Activated CD4-positive, CD25-positive, alpha-beta regulatory T cell treated with anti-CD3 and anti-CD28 coated beads, Interleukin-2, amount 50 U/mL, for 24 hours (primary cell): ENCODE data around the gene BTN3A1.
"Not testable (repeated sequence)": the region's sequence is repeated elsewhere in the genome, so short reads cannot be mapped to it uniquely, and the experiment has no call there.

Source experiments
- ATAC-seq, 2 donors: fragments of 150-1000 bp; cut with Tn5 transposase; one replicate each; pipeline ENCODE4 v1.10.0; 2021; ENCODE audit warnings: mild to moderate bottlenecking in 1 of 2, moderate library complexity in 1 of 2

Gene BTN3A1

GRCh38 chr6:26415036-26415614 lies 13.1 kb downstream of the BTN3A1 start:
- ATAC-seq = no peak

- ATAC-seq = no peak
These were observed 13.7 kb downstream of the BTN3A1 start for GRCh38 chr6:26415791-26416190.

- ATAC-seq = no peak
These were observed 14.2 kb downstream of the BTN3A1 start for GRCh38 chr6:26416288-26416687.

- not testable (repeated sequence) for ATAC-seq
These were observed 16.0 kb downstream of the BTN3A1 start for GRCh38 chr6:26418077-26418476.

GRCh38 chr6:26418795-26419194 lies 16.7 kb downstream of the BTN3A1 start:
- not testable (repeated sequence) for ATAC-seq

DNA sequence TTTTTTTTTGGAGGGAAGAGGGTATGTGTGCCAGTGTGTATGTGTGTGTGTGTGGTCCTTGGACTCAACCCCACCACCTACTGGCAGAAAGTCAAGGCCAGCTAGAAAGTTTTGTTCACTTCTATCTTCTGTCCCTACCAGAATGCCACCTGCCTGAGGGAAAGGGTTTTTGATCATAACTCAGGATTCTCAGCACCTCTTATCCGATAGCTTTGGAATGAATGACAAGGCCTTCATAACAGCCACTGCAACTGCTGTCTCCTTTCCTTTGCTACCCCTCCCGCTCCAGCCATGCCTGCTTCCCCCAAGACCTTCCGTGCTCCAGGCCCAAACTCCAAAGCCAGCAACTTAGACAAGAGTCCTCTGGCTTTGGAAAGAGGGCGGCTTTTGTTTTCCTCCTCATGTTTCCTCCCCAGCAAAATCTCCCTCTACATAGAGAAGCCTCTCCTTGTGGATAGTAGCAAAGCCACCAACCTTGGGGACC lies 18.7 kb downstream of the BTN3A1 start:
- peak; percentile 36 to 45 for ATAC-seq

GRCh38 chr6:26421259-26422144 lies 19.4 kb downstream of the BTN3A1 start:
- peak; percentile 97 for ATAC-seq

GRCh38 chr6:26422329-26422728 lies 20.3 kb downstream of the BTN3A1 start:
- ATAC-seq = no peak

- no peak for ATAC-seq
These were observed 24.8 kb downstream of the BTN3A1 start for GRCh38 chr6:26426691-26427450.

DNA sequence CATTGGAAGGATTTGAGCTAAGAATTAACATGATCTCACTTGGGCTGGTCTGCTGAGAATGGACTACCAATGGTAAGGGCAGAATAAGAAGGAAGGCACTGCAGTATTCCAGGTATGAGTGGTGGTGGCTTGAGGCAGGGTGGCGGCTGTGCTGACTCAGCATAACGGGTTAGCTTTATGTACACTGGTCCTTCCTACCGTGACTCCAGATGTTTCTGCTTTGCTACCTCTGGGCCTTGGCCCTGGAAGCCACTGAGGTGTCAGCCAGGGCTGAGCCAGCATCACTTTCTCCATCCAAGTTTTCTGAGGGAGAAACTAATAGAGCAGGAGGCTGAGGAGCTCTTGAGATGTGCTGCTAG lies 25.4 kb downstream of the BTN3A1 start:
- ATAC-seq = no peak

GRCh38 chr6:26428206-26428605 lies 26.1 kb downstream of the BTN3A1 start:
- ATAC-seq = no peak

GRCh38 chr6:26430787-26431186 lies 28.7 kb downstream of the BTN3A1 start:
- ATAC-seq = no peak

GRCh38 chr6:26431258-26432172 lies 29.4 kb downstream of the BTN3A1 start:
- no peak for ATAC-seq

GRCh38 chr6:26432627-26433201 lies 30.6 kb downstream of the BTN3A1 start:
- no peak for ATAC-seq

- ATAC-seq = not testable (repeated sequence)
These were observed 31.6 kb downstream of the BTN3A1 start for GRCh38 chr6:26433680-26434079.

- ATAC-seq = no peak
These were observed 33.9 kb downstream of the BTN3A1 start for GRCh38 chr6:26436018-26436417.

DNA sequence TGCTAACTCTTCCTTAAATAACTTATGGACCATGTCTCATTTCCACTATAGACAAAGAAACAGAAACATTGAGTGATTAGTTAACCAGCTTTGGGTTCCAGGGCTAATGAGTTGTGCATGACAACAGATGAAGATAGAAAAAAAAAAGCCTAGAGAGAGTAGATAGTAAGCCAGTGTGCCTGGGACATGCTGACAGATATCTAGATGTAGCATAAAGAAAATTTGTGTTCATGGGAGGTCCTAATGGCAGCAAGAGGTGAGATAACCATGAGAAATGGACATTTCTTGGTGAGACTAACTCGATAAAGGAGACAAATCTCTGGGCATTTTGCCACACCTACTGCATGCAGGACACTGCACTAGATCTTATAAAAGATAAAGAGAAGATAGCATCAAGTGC lies 35.5 kb downstream of the BTN3A1 start:
- ATAC-seq = no peak

DNA sequence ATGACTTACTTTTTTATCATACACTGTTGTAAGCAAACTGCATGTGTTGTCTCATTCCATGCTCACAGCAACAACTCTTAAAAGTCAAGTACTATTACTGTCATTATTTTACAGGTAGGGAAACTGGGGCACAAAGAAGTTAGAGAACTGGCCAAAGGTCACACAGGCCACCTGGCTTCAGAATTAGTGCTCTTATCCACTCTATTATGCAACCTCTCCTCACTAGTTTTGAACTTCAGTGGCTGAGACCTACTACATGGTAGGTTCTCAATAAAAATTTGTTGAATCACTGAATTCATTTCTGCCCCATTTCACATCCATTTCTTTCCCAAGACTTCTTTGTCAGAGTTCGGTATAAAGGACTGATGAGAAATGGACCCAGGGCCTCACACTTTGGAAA lies 35.9 kb downstream of the BTN3A1 start:
- no peak for ATAC-seq

DNA sequence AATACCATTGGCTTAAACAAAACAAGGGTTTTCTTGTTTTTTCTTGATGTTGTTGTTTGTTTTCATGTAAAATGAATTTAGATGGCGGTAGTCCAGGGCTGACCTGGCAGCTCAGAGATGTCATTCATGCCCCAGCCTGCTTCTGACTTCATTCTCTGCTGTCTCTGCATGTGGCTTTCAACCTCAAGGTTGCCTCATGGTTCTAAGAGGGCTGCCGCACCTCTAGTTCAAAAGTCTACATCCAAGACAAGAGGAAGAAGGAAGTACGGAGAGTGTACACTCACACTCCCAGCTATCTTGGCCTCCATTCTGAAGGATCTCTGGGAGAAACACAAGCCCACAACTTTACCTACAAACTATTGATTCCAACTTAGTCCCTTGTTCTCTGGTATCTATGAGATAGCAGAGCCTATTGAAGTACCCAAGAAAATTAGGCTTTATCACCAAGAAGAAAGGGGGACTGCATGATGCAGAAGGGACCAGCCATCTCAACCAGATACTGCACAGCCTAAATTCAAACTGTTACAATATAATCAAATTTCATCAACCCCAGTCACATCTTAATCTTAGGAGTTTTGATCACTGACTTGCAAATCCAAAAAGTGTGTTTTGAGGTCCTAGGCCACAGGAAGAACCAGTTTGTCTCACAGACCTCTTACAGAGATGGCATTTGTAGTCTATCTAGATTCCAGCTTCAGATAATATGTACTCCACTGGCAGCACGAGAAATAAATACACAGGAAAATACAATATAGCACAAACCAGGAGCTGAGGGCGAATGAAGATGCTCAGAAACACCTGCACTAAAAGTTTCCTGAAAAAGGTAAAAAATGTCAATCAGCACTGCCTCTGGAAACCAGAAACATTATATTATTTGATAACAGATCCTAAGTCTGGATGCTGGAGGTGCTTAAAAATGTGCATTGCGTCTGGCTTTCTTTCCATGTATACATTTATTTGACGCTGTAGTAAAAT lies 37.4 kb downstream of the BTN3A1 start:
- no peak for ATAC-seq

GRCh38 chr6:26440977-26441358 lies 38.9 kb downstream of the BTN3A1 start:
- no peak for ATAC-seq

DNA sequence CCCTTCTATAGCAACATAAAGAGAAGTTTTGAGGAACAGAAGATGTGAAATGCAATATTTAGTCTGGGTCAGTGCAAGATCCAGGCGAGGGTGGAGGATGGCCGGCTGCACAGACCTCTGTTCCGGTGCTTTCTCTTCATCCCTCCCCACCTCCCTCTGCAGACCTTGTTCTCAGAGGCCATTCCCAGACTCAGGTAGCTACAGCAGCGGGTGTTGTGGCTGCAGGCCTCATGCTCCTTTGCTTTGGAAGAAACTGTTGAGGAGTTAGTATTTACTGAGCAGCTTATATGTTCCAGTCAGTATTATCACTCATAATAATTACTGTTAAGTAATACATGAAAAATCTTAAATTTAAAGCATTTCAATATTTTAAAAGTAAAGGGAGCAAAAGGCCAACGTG lies 39.9 kb downstream of the BTN3A1 start:
- ATAC-seq = no peak
